ENCODE measurements around the gene CFAP90.

CFAP90 gene, protein sequence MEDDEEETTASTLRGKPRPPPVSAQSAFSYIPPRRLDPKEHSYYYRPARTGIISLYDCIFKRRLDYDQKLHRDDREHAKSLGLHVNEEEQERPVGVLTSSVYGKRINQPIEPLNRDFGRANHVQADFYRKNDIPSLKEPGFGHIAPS

GRCh38 chr5:7850395-7851239, at the start of gene CFAP90:
CFAP90 (minus strand) TSS chr5:7851133; CDS start chr5:7851021, 112 bp downstream.
- H3K4me3 ChIP-seq (ENCODE audit: insufficient read length, low read depth): peak within 1 kb of the TSS; percentile 61
- DNase-seq (ENCODE audit: low read depth, low spot score): peak; percentile 54
- no peaks in the 10 kb centered on the region for H3K36me3 ChIP-seq (ENCODE audit: insufficient read depth, insufficient read length, low read length)
- peaks cover 4% of the 10 kb centered on the region; the same call in 1 of the 2 replicates for H3K9me3 ChIP-seq (ENCODE audit: insufficient read depth, low read length)
- TF ChIP-seq SUZ12 (IDR thresholded peaks at IDR 0.05; ENCODE audit: extremely low read depth, insufficient read depth, insufficient read length): no peak
- TF ChIP-seq YY1 (IDR thresholded peaks at IDR 0.05; ENCODE audit: insufficient read depth, insufficient read length): no peak
- no peak for TF ChIP-seq ZNF274 (IDR thresholded peaks at IDR 0.05; ENCODE audit: low read depth, low read length)
- peaks cover 17% of the 10 kb centered on the region for H3K27me3 ChIP-seq (ENCODE audit: insufficient read depth, insufficient read length)
- H3K9ac ChIP-seq (ENCODE audit: insufficient read length, low read depth): peak within 1 kb of the TSS; percentile 77
- no peaks in the 10 kb centered on the region for H3K4me1 ChIP-seq (ENCODE audit: insufficient read depth, insufficient read length)

- no peaks in the 10 kb centered on the region for H3K27me3 ChIP-seq (ENCODE audit: insufficient read depth, insufficient read length)
- H3K9ac ChIP-seq (ENCODE audit: insufficient read length, low read depth): no peak overlapping the region
- no peaks in the 10 kb centered on the region for H3K4me1 ChIP-seq (ENCODE audit: insufficient read depth, insufficient read length)
- DNase-seq (ENCODE audit: low read depth, low spot score): peak; percentile 32
- H3K36me3 ChIP-seq (ENCODE audit: insufficient read depth, insufficient read length, low read length): peaks cover 88% of the 10 kb centered on the region
- H3K4me3 ChIP-seq (ENCODE audit: insufficient read length, low read depth): no peak overlapping the region
- no peaks in the 10 kb centered on the region for H3K9me3 ChIP-seq (ENCODE audit: insufficient read depth, low read length)
- TF ChIP-seq ZNF274 (IDR thresholded peaks at IDR 0.05; ENCODE audit: low read depth, low read length) (no peak), SUZ12 (IDR thresholded peaks at IDR 0.05; ENCODE audit: extremely low read depth, insufficient read depth, insufficient read length) (no peak), YY1 (IDR thresholded peaks at IDR 0.05; ENCODE audit: insufficient read depth, insufficient read length) (no peak)
These were observed 46.2 kb upstream of the CFAP90 start for GRCh38 chr5:7897014-7897600.

DNA sequence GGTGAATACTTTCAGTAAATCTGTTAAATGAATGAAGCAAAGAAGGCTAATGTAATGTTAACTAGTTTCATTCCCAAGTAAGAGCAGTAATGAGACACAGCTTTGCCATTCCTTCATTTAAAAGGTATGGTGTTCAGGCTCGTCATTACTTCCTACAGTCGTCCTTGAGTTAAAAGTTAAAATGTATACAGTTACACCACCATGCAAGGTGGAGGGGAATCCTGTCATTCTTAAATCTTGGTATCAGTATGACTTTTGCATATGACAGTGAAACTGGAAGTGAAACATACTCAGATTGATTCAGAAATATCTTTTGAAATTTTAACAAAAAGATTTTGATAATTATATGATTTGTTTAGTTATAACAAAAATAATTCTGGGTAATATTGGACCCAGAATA, 43.9 kb upstream of the CFAP90 start:
- no peaks in the 10 kb centered on the region for H3K4me1 ChIP-seq (ENCODE audit: insufficient read depth, insufficient read length)
- no peak for TF ChIP-seq SUZ12 (IDR thresholded peaks at IDR 0.05; ENCODE audit: extremely low read depth, insufficient read depth, insufficient read length)
- TF ChIP-seq YY1 (IDR thresholded peaks at IDR 0.05; ENCODE audit: insufficient read depth, insufficient read length): no peak
- no peak for TF ChIP-seq ZNF274 (IDR thresholded peaks at IDR 0.05; ENCODE audit: low read depth, low read length)
- no peak for DNase-seq (ENCODE audit: low read depth, low spot score)
- no peaks in the 10 kb centered on the region for H3K9me3 ChIP-seq (ENCODE audit: insufficient read depth, low read length)
- H3K9ac ChIP-seq (ENCODE audit: insufficient read length, low read depth): no peak overlapping the region
- peaks cover 81% of the 10 kb centered on the region for H3K36me3 ChIP-seq (ENCODE audit: insufficient read depth, insufficient read length, low read length)
- no peaks in the 10 kb centered on the region for H3K27me3 ChIP-seq (ENCODE audit: insufficient read depth, insufficient read length)
- no peak overlapping the region for H3K4me3 ChIP-seq (ENCODE audit: insufficient read length, low read depth)

DNA sequence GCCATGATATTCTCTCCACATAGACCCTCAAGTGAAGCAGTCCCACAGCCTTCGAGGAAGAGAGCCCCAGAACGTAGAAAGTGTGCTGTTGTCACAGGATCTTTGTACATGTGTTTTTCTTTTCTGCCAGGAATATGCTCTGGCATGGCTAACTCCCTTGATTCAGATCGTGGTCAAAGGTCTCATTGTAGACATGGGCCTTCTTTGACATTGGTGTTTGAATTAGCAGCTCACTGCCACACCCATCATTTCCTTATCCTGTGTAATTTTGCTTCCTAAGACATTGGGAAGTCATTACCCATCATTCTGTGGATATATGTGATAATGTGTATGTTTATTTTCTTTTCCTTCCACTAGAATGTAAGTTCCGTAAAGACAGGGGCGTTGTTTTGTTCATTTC, 43.5 kb upstream of the CFAP90 start:
- H3K27me3 ChIP-seq (ENCODE audit: insufficient read depth, insufficient read length): no peaks in the 10 kb centered on the region
- no peak overlapping the region for H3K4me3 ChIP-seq (ENCODE audit: insufficient read length, low read depth)
- no peaks in the 10 kb centered on the region for H3K4me1 ChIP-seq (ENCODE audit: insufficient read depth, insufficient read length)
- H3K36me3 ChIP-seq (ENCODE audit: insufficient read depth, insufficient read length, low read length): peaks cover 83% of the 10 kb centered on the region
- TF ChIP-seq ZNF274 (IDR thresholded peaks at IDR 0.05; ENCODE audit: low read depth, low read length) (no peak), SUZ12 (IDR thresholded peaks at IDR 0.05; ENCODE audit: extremely low read depth, insufficient read depth, insufficient read length) (no peak), YY1 (IDR thresholded peaks at IDR 0.05; ENCODE audit: insufficient read depth, insufficient read length) (no peak)
- DNase-seq (ENCODE audit: low read depth, low spot score): no peak
- no peaks in the 10 kb centered on the region for H3K9me3 ChIP-seq (ENCODE audit: insufficient read depth, low read length)
- H3K9ac ChIP-seq (ENCODE audit: insufficient read length, low read depth): no peak overlapping the region

- no peaks in the 10 kb centered on the region for H3K9me3 ChIP-seq (ENCODE audit: insufficient read depth, low read length)
- peaks cover 77% of the 10 kb centered on the region for H3K36me3 ChIP-seq (ENCODE audit: insufficient read depth, insufficient read length, low read length)
- H3K4me1 ChIP-seq (ENCODE audit: insufficient read depth, insufficient read length): no peaks in the 10 kb centered on the region
These were observed 38.0 kb upstream of the CFAP90 start for GRCh38 chr5:7888901-7889300.

DNA sequence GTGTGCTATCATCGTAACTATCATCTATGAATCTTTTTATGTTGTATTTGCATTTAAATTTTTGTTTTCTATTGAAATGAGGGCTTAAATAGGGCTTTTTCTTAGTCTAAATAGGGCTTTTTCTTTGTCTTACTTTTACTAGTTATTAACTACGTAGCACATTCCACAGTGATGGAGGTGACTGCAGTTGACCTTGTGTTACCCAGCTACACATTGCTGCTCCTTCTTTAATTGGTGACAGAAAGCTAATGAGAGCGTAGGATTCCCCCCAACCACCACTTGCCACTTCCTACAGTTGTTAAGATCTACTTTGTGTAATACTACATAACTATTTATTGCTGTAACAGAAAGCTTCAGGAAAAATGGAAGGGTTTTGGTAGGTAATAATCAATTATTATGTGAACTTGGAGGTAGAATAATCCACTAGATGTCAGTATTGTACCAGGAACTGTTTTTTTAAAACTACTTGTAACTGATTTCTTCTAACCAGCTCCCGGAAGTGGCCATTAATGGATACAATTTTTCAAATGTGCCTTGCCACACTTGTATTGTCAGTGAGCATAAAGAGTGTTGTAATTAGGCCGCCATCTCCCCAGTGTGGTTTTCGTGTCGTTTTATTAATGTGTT, 36.0 kb upstream of the CFAP90 start:
- no peaks in the 10 kb centered on the region for H3K9me3 ChIP-seq (ENCODE audit: insufficient read depth, low read length)
- H3K27me3 ChIP-seq (ENCODE audit: insufficient read depth, insufficient read length): no peaks in the 10 kb centered on the region
- H3K9ac ChIP-seq (ENCODE audit: insufficient read length, low read depth): no peak overlapping the region
- H3K4me3 ChIP-seq (ENCODE audit: insufficient read length, low read depth): no peak overlapping the region
- peaks cover 77% of the 10 kb centered on the region for H3K36me3 ChIP-seq (ENCODE audit: insufficient read depth, insufficient read length, low read length)
- no peaks in the 10 kb centered on the region for H3K4me1 ChIP-seq (ENCODE audit: insufficient read depth, insufficient read length)
- no peak for DNase-seq (ENCODE audit: low read depth, low spot score)
- TF ChIP-seq ZNF274 (IDR thresholded peaks at IDR 0.05; ENCODE audit: low read depth, low read length) (no peak), SUZ12 (IDR thresholded peaks at IDR 0.05; ENCODE audit: extremely low read depth, insufficient read depth, insufficient read length) (no peak), YY1 (IDR thresholded peaks at IDR 0.05; ENCODE audit: insufficient read depth, insufficient read length) (no peak)

More at GRCh38 chr5:7888901-7889300, 38.0 kb upstream of the CFAP90 start:
- no peak for TF ChIP-seq SUZ12 (IDR thresholded peaks at IDR 0.05; ENCODE audit: extremely low read depth, insufficient read depth, insufficient read length)
- TF ChIP-seq YY1 (IDR thresholded peaks at IDR 0.05; ENCODE audit: insufficient read depth, insufficient read length): no peak
- no peak for TF ChIP-seq ZNF274 (IDR thresholded peaks at IDR 0.05; ENCODE audit: low read depth, low read length)
- no peak for DNase-seq (ENCODE audit: low read depth, low spot score)
- H3K9ac ChIP-seq (ENCODE audit: insufficient read length, low read depth): no peak overlapping the region
- no peaks in the 10 kb centered on the region for H3K27me3 ChIP-seq (ENCODE audit: insufficient read depth, insufficient read length)
- no peak overlapping the region for H3K4me3 ChIP-seq (ENCODE audit: insufficient read length, low read depth)
